GM19397 (cell line): ENCODE results near the gene AKAP6.
"Not testable (repeated sequence)": the region's sequence is repeated elsewhere in the genome, so short reads cannot be mapped to it uniquely, and the experiment has no call there.

Source experiments
- ATAC-seq: cut with Tn5 transposase; IDR thresholded peaks from one replicate; pipeline ENCODE4 v1.9.1; 2021; ENCODE audit warnings: mild to moderate bottlenecking, moderate library complexity; ENCODE audit not compliant: unreplicated experiment

AKAP6 gene

GRCh38 chr14:32793033-32793432 lies 463.9 kb downstream of the AKAP6 start:
- not testable (repeated sequence) for ATAC-seq

- ATAC-seq: no peak
These were observed 471.2 kb downstream of the AKAP6 start for GRCh38 chr14:32800320-32800719.

- no peak for ATAC-seq
These were observed 473.2 kb downstream of the AKAP6 start for GRCh38 chr14:32802295-32802694.

GRCh38 chr14:32805979-32806378 lies 476.9 kb downstream of the AKAP6 start:
- no peak for ATAC-seq

GRCh38 chr14:32808644-32809043 lies 479.5 kb downstream of the AKAP6 start:
- ATAC-seq: no peak

- ATAC-seq: no peak
These were observed 480.2 kb downstream of the AKAP6 start for GRCh38 chr14:32809255-32809654.

GRCh38 chr14:32813401-32813800 lies 484.3 kb downstream of the AKAP6 start:
- no peak for ATAC-seq

GRCh38 chr14:32814721-32815120 lies 485.6 kb downstream of the AKAP6 start:
- no peak for ATAC-seq

- ATAC-seq: no peak
These were observed 487.5 kb downstream of the AKAP6 start for GRCh38 chr14:32816588-32816987.

- ATAC-seq: no peak
These were observed 488.7 kb downstream of the AKAP6 start for GRCh38 chr14:32817780-32818179.

- ATAC-seq: no peak
These were observed 489.5 kb downstream of the AKAP6 start for GRCh38 chr14:32818581-32818980.

- ATAC-seq: no peak
These were observed 491.1 kb downstream of the AKAP6 start for GRCh38 chr14:32820181-32820580.

- no peak for ATAC-seq
These were observed 491.6 kb downstream of the AKAP6 start for GRCh38 chr14:32820682-32821081.

- ATAC-seq: no peak
These were observed 493.0 kb downstream of the AKAP6 start for GRCh38 chr14:32821964-32822653.

- no peak for ATAC-seq
These were observed 494.6 kb downstream of the AKAP6 start for GRCh38 chr14:32823706-32824105.

- no peak for ATAC-seq
These were observed 495.1 kb downstream of the AKAP6 start for GRCh38 chr14:32824195-32824594.

- no peak for ATAC-seq
These were observed 496.0 kb downstream of the AKAP6 start for GRCh38 chr14:32825058-32825457.

GRCh38 chr14:32826404-32827082 lies 497.4 kb downstream of the AKAP6 start:
- ATAC-seq: no peak

- no peak for ATAC-seq
These were observed 498.4 kb downstream of the AKAP6 start for GRCh38 chr14:32827514-32827913.

GRCh38 chr14:32835924-32836323 lies 506.8 kb downstream of the AKAP6 start:
- no peak for ATAC-seq

- ATAC-seq: no peak
These were observed 512.6 kb downstream of the AKAP6 start for GRCh38 chr14:32841698-32842097.

GRCh38 chr14:32846821-32847365 lies 517.8 kb downstream of the AKAP6 start:
- ATAC-seq: no peak
